Measurements from ENCODE around the gene SIMC1.
"Not testable (repeated sequence)": the region's sequence is repeated elsewhere in the genome, so short reads cannot be mapped to it uniquely, and the experiment has no call there.

- TF ChIP-seq CTCF (IDR thresholded peaks at IDR 0.05); EZH2 (IDR thresholded peaks at IDR 0.05; ENCODE audit: borderline replicate concordance, insufficient read depth, low read depth, low read length, poor library complexity, severe bottlenecking): not testable (repeated sequence)
Measured at GRCh38 chr5:176245489-176245888, 7.3 kb downstream of the SIMC1 start.
